Tibial nerve (tissue), 4 donors: ENCODE data around the gene MAPKAP1.

Source experiments
- CTCF ChIP-seq, 5 experiments: fragments of 200-600 bp in 3 of 5; fragments of 450-650 bp in 2 of 5; sonication (generic) in 3 of 5; IDR thresholded peaks; one replicate each; pipeline ENCODE4 v1.5.1; 2016 to 2019; ENCODE audit warnings: antibody characterized with exemption in 5 of 5, mild to moderate bottlenecking in 3 of 5, moderate library complexity in 2 of 5
- EP300 ChIP-seq, 2 donors: sonication (generic); formaldehyde crosslinking; IDR thresholded peaks; one replicate each; pipeline ENCODE4 v1.6.1; 2017; ENCODE audit warnings: antibody characterized with exemption in 2 of 2, mild to moderate bottlenecking in 1 of 2
- POLR2A ChIP-seq, 2 donors: fragments of 450-650 bp; IDR thresholded peaks; one replicate each; pipeline ENCODE4 v1.6.1; 2017; ENCODE audit warnings: antibody characterized with exemption in 2 of 2, mild to moderate bottlenecking in 2 of 2, moderate library complexity in 2 of 2

- TF ChIP-seq CTCF (IDR thresholded peaks at IDR 0.05) (no peak), POLR2A (IDR thresholded peaks at IDR 0.05) (no peak), EP300 (IDR thresholded peaks at IDR 0.05) (no peak)
Measured at GRCh38 chr9:125432715-125433385, 274.2 kb downstream of the MAPKAP1 start.
